HG03060 (cell line): Measurements from ENCODE around the gene ANKS1B.
"Not testable (repeated sequence)": the region's sequence is repeated elsewhere in the genome, so short reads cannot be mapped to it uniquely, and the experiment has no call there.

ENCODE experiments used
- ATAC-seq: cut with Tn5 transposase; IDR thresholded peaks from one replicate; pipeline ENCODE4 v1.9.1; 2021; ENCODE audit warnings: low read depth, moderate number of reproducible peaks; ENCODE audit not compliant: unreplicated experiment

ANKS1B gene

DNA sequence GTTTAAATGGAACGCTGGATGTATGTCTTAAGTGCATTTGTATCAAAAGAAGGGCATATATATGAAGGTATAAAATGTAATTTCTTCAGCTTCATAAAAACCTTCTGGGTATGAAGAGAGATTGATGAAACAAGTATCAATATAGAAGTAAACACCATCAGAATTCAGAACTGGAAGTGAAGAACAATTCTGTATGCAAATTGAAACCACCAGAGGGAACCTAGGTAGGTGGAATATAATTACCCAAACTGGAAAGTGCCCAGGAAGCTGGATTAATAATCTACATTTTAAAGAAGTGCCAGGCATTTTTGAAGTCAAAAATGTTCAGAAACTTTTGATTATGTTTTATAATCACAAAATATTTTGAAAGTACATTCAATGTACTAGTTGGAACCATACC lies 673.4 kb downstream of the ANKS1B start:
- no peak for ATAC-seq

DNA sequence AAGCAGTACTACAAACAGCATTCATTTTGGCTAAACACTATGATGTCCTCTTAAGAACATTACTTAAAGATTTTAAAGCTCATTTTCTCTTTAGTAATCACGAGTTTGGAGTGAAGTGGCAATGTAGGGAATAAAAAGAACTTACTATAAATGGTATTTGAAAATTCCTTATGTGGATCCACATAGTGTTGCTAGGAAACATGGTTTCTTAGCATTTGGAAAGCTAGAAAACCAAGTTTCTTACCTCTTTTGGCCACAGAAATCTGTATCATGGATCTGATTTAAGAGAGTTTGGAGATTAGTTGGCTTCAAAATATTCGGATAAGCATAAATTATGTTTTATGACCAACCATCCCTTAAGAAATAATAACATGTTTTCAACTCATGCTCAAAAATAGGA lies 674.9 kb downstream of the ANKS1B start:
- ATAC-seq = no peak

DNA sequence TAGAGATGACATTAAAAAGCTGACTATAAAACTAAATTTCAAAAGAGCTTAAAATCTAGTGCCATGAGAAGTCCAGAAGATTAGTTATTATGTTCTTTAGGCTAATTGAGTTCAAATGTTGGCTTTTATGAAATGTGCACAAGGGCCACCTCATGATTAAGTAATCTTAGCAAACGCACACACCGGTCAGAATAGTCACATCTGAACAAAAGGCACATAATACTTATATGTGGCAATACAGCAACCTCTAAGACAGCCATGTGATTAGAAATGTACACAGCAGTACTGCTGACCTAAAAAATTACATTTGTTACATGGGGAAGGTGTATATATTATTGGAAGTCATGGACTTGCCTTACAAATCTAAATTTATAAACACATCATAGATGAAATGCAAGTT lies 681.9 kb downstream of the ANKS1B start:
- no peak for ATAC-seq

DNA sequence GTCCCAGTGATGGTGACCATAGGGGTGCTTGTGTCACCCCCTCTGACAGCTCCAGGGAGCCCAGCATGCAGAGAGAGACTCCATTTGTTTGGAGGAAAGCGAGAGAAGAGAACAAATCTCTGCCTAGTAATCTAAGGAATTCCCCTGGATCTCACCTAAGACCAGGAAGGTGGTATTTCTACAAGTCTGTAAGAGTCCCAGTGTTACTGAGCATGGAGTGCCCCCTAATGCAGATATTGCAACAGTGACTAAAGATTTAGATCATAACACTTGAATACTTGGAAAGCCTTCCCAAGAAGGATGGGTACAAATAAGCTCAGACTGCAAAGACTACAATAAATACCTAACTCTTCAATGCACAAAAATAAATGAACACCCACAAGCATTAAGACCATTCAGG lies 697.6 kb downstream of the ANKS1B start:
- ATAC-seq = no peak

DNA sequence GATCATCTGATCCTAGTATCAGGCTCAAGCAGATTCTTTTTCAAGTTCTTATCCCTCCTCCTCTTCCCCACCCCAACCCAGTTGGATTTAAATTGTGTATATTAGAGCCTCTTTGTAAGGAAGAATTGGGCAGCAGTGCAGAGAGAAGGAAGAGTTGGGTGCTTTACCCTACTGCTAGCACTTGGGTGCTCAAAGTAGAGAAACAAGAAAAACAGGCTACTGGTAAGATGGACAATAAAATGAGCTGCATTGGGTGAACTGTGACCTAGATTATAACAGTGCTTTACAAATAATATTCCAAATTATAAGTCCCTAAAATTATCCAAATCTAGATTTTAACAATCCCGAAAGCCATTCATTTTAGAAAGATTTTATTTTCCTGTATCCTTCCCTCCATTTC lies 700.6 kb downstream of the ANKS1B start:
- no peak for ATAC-seq

DNA sequence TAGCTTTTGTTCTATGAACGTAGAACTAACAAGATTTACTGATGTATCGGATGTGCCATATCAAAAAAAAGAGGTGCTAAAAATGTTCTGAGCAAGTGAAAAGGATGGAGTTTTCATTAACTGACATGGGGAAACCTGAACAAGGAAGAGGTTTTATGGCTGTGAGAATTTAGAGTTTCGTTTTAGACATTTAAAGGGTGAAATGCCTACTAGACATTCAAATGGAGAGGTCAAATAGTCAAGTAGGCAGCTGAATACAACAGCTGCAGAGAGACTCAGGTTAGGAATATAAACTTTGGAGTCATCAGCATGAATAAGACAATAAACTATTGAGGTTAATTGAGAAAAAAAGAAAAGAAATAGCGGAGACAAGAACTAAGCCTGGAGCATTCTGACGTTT lies 702.1 kb downstream of the ANKS1B start:
- ATAC-seq = no peak

DNA sequence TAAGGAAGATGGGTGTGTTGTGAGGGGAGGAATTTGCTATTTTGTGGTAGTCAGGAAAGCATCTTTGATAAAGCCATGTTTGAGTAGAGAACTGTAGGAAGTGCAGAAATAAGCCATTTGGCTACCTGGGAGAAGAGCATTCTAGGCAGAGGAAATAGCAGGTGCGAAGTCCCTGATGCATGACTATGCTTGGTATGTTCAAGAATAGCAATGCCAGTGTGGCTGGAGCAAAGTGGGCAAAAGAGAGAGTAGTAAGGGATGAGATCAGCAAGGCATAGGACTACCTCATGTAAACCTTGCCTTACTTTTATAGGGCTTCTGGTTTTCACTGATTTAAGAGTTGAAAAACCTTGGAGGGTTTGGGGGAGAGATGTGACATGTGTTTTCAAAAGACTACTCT lies 702.6 kb downstream of the ANKS1B start:
- ATAC-seq = no peak

DNA sequence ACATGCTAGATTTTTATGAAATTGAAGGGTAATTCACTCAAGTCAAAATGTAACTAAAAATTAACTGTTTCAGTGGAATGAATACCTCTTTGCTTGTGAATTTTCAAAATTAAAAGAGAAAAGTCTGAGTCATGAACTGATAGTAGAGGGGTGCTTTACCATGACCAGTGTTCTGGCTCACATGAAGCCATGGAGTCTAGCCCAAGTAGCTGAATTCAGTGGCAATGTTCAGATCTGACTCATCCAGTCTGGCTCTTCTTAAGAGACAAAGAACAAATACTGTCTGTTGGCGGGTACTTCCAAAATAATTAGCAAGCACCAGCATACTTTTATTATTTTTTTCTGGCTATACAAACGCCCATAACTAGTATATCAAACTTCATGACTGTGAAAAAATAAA lies 703.5 kb downstream of the ANKS1B start:
- peak; percentile 45 for ATAC-seq

DNA sequence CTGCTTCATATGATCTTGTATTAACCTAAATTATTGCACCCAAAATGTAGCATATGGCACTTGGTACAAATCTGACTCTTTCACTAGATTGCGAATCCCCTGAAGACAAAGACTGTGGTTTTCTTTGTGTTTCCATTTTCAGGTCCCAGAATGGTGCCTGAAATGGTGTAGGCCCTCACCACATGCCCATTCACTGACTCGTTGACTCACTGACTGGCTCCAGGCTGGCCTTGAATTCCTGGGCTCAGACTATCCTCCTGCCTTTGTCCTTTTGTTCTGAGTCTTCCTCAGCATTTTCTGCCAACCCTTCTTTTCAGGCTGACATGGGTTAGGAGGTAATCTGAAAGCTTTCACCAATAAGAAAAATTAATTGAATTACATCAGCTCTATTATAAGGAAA lies 705.8 kb downstream of the ANKS1B start:
- ATAC-seq = no peak

DNA sequence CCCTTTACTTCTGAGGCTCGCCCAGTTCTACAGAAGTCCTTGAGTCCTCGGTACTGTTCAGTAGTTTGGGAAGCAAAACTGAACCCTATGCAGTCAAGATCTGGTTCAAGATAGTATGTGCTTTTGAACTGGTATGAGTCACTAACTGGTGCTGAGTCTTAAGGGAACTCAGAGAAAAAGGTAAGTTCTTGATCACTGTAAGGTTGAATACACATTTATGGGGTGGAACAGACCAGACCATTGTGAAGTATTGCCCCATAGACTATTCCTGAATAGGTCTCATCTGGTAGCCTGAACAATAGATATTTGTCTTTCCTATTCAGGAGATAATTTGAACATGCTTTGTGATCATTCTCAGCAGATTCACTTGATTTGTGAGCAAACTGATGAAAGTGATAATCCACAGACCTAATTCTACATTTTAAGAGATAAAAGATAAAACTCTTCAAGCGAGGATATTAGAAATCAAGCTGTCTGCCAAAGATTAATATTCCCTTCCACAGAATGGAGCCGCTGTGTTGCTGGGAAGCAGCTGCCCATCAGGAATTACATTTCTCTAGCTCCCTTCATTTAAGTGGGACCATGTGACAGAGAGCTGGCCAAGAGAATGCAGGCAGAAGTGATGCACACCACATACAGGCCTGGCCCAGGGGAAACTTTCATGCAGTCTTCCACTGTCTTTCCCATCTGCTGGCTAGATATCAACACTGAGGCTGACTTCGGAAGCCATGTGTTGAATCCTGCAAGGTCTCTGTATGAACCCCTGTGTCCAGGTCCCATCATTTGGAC lies 707.0 kb downstream of the ANKS1B start:
- ATAC-seq = no peak

DNA sequence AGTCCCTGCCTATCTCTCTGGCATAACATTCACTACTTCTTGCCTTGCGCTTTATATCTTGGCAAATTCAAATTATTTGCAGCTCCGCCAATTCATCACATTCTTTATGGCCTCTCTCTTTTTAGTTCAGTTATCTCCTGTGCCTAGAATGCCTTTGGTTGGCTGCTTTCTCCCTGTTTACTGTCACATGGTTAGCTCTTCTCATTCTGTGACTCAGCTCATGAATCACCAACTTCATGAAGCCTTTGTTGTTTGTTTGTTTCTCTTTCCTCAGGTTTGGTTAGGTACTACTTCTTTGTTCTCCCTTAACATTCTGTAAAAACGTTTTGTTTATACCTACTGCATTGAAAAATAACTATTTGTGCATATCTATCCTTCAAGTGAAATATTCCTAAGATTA lies 713.7 kb downstream of the ANKS1B start:
- no peak for ATAC-seq

DNA sequence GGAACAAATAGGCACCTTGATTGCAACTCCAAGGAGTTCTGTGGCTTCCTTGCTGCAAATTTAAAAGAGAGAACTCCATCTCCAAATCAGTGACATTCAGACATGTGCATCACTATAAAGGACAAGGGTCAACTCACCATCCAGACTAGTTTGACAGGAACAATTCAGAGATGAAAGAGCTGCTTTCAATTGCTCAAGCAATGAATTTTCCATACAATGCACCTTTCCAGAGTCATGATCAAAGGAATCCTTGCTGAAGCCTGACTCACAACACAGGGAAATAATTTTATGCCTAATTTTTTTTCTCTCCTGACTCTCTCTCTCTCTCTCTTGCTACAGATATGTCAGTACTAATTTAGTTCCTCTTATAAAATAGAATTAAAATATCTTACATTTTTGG lies 717.7 kb downstream of the ANKS1B start:
- no peak for ATAC-seq

DNA sequence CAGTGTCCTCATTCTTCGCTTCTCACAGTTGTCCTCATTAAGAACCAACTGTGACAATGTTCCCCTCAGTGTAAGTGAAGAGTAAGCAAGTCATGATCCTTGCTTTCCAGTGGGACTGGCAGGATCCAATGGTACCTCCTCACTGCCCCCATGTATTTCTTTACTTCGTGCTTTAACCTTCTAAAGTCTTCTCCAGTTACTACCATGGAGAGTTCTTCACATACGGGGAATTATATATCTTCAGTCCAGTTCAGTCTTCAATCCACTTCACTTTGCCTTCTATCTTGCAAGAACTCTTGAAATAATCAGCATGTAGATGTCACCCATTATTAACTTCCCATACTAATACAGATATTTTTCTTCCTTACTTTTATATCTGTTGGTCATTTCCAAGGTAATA lies 719.1 kb downstream of the ANKS1B start:
- no peak for ATAC-seq

DNA sequence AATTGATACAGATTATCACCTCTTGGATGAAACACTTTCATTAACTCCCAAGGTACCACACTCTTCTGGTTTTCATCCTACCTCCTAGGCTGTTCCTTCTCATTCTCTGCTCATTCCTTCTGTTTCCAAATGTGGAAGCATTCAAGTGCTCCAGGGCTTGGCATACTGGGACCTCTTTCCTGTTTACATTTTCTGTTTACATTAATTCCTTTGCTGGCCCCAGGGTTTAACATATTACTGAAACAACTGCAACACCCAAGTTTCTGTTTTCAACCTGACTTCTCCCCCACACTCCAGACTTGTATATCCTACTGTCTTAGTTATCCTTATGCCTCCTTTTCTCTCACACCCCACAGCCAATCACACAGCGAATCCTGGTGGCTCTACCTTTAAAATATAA lies 723.5 kb downstream of the ANKS1B start:
- no peak for ATAC-seq

DNA sequence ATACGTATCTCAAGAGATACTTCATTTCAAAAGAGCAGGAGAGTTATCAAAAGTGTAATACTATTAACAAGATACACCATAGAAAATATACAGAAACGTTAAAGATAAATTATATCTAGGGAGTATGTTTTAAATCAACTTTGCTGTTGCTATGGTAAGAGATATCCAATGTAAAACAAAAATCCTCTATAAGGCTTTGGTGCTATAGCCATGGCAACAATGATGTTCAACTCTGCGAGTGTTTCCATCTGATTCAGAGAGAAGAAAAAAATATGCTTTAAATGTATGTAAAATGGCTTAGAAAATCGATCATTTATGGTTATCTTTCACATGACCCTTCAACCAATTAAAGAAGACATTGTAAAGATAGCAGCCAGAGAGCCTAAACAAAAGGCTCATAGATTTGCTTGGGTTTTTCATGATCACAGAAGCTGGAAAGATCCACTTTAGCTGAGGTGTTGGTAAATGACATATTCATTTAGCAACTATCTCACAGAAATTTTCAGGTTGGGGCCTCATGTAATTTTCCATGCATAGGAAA lies 724.2 kb downstream of the ANKS1B start:
- ATAC-seq = no peak

DNA sequence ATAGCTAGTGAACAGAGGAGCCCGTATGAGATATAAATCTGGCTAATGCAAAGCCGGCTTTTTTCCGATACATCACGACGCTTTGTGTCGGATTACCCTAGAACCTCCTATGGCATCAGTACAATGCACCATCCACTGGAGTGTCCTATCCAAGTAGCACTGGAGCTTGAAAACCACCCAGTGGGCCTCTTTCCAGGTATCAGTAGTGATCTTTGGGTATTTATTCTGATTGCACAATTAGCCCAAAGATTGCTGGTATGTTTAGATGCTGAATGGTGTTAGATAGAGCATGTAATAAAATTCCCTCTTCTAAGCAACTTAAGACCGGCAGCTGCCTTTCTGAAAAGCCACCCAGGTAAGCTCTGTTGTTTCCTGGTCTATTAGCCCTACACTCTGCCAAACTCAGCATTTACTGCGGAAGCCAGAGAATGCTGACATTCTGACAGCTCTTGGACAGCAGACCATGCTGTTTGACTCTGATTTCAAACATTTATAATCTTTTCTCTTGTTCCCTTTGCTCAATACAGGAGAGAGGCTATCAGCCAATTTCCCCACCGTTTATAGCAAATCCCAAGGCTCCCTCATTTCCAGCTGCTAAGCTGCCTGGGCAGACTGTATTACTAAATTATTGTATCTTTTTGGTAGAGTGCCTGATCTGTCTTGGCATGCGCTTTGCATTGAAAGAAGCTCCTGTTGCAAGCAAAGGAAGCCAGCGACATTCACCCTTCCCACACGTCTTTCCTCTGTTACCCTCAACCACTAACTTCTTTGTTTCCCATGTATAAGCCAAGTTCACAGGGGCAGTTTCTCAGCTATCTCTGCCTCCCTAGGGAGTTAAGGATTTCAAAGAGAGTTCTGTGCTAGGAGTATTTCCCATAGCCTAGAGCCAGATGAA lies 725.4 kb downstream of the ANKS1B start:
- no peak for ATAC-seq

DNA sequence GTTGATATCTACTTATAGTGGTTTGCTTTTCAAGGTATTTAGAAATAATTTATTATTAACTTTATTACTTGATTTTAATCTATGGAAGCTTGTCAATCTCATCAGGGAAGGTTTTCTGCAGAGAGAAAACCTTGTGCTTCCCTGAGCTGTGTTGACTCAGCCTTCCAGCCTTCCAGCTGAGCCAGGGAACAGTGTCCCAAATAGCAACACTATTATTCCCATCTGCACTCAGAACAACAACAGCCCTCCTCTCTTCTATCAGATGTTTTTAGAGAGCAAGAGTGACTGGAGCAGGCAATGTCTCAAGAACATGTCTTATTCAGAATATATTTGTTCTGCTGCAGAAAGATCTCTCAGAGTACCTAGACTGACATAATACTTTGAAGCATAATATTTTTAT lies 727.1 kb downstream of the ANKS1B start:
- ATAC-seq = no peak

DNA sequence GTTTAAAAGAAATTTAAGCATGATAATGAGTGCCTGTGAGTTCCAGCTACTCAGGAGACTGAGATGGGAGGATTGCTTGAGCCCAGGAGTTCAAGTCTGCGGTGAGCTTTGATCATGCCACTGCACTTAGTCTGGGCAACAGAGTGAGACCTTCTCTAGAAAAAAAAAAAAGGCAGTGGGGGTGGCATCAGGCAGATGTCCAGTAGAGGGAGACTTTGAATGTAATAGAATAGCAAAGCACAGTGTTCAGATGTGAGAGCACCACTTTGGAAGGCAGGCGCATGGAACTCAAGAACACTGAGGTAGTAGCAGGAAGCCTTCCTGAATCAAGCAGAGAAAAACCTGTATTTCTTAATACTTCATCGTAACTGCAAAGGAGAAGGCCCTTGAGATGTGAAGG lies 731.7 kb downstream of the ANKS1B start:
- ATAC-seq = no peak

DNA sequence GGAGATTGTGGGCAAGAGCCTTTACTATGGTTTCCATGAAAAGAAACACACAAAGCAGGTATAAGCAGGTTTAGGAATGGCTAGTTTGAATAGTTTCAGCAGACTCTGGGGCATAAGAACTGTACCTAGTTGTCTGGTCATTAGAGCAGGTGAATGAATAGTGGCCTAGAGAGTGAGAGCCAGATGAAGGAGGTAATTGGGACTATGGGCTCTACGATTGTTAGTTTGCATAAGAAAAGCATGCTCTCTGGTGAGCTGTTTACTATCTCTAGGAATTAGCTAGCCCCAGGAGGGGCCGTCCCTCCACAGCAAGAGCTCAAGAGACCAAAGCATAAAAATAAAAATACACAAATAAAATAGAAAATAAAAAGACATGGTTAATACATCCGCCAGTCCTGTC lies 734.6 kb downstream of the ANKS1B start:
- no peak for ATAC-seq

DNA sequence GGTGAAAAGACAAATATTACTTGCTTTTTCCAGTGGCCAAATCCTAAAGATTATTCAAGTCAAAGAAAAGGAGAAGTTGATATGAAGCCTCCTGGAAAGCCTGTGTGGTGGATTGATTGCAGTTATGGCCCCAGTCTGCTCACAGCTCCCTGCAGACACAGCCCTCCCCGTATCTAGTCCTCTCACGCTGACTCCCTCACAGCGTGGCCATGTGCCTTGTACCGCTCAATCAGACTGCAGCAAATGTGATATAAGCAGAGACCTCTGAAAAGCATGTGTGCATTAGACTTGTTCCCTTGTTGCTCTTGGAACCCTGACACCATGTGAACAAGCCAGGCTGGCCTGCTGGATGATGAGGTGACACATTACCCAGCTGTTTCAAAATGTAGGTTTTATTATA lies 735.2 kb downstream of the ANKS1B start:
- no peak for ATAC-seq

DNA sequence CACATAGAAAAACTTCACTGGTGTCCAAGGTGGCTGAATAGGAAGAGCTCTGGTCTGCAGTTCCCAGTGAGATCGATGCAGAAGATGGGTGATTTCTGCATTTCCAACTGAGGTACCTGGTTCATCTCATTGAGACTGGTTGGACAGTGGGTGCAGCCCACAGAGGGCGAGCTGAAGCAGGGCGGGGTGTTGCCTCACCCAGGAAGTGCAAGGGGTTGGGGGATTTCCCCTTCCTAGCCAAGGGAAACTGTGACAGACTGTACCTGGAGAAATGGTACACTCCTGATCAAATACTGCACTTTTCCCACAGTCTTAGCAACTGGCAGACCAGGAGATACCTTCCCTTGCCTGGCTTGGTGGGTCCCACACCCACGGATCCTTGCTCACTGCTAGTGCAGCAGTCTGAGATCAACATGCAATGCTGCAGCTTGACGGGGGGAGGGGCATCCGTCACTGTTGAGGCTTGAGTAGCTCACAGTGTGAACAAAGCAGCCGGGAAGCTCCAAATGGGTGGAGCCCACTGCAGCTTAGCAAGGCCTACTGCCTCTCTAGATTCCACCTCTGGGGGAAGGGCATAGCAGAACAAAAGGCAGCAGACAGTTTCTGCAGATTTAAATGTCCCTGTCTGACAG lies 746.7 kb downstream of the ANKS1B start:
- not testable (repeated sequence) for ATAC-seq
